DMS114 treated with DMSO at 0.1 percent for 48 hours (cell line): ENCODE measurements around the gene ENTPD6.
"Not testable (repeated sequence)": the region's sequence is repeated elsewhere in the genome, so short reads cannot be mapped to it uniquely, and the experiment has no call there.

Source experiments
- DNase-seq: peaks from one replicate; lab custom pipeline; 2025; ENCODE audit not compliant: unreplicated experiment; lab: John Stamatoyannopoulos, UW

The ENTPD6 gene

GRCh38 chr20:25254986-25255680, 59.6 kb downstream of the ENTPD6 start:
- DNase-seq = no peak

GRCh38 chr20:25256226-25256859, 60.8 kb downstream of the ENTPD6 start:
- DNase-seq = no peak

- no peak for DNase-seq
Measured at GRCh38 chr20:25257130-25257529, 61.6 kb downstream of the ENTPD6 start.

GRCh38 chr20:25257756-25258475, 62.4 kb downstream of the ENTPD6 start:
- DNase-seq = no peak

GRCh38 chr20:25258476-25258805, 62.9 kb downstream of the ENTPD6 start:
- DNase-seq = no peak

GRCh38 chr20:25258828-25259227, 63.3 kb downstream of the ENTPD6 start:
- no peak for DNase-seq

- DNase-seq = no peak
Measured at GRCh38 chr20:25259358-25259757, 63.8 kb downstream of the ENTPD6 start.

GRCh38 chr20:25259788-25260254, 64.3 kb downstream of the ENTPD6 start:
- no peak for DNase-seq

GRCh38 chr20:25260770-25261437, 65.4 kb downstream of the ENTPD6 start:
- not testable (repeated sequence) for DNase-seq

- no peak for DNase-seq
Measured at GRCh38 chr20:25269057-25269832, 73.7 kb downstream of the ENTPD6 start.

GRCh38 chr20:25269833-25270170, 74.3 kb downstream of the ENTPD6 start:
- DNase-seq = no peak

- DNase-seq = no peak
Measured at GRCh38 chr20:25270829-25271251, 75.3 kb downstream of the ENTPD6 start.

- no peak for DNase-seq
Measured at GRCh38 chr20:25271486-25272222, 76.1 kb downstream of the ENTPD6 start.

- DNase-seq = no peak
Measured at GRCh38 chr20:25272223-25273000, 76.9 kb downstream of the ENTPD6 start.

GRCh38 chr20:25273046-25273445, 77.5 kb downstream of the ENTPD6 start:
- no peak for DNase-seq

- DNase-seq = no peak
Measured at GRCh38 chr20:25273541-25274358, 78.2 kb downstream of the ENTPD6 start.

GRCh38 chr20:25274481-25274880, 79.0 kb downstream of the ENTPD6 start:
- DNase-seq = no peak
